HepG2 (cell line): ENCODE results near the gene GTF2E1. TPM values are rescaled to one million over a fixed set of nuclear protein-coding genes. Genes with fewer than 3 reads are reported as not detected.

Experiments used
- JUNB ChIP-seq: sonication (generic); formaldehyde crosslinking; IDR thresholded peaks from 2 replicates; pipeline ENCODE4 v1.8.0; 2022; ENCODE audit warnings: missing genetic modification reagents, mild to moderate bottlenecking, borderline replicate concordance
- MIER3 ChIP-seq: IDR thresholded peaks from 2 replicates; pipeline ENCODE4 v1.6.1; 2016; ENCODE audit warnings: missing compliant biosample characterization, borderline replicate concordance
- MXD1 ChIP-seq: sonication (generic); formaldehyde crosslinking; IDR thresholded peaks from 2 replicates; pipeline ENCODE4 v1.4.0; 2020; ENCODE audit warnings: mild to moderate bottlenecking, missing genetic modification reagents
- PAX8 ChIP-seq: sonication (generic); formaldehyde crosslinking; IDR thresholded peaks from 2 replicates; pipeline ENCODE4 v1.8.0; 2022; ENCODE audit warnings: mild to moderate bottlenecking, missing genetic modification reagents, borderline replicate concordance
- RAD51 ChIP-seq: fragments of 450-650 bp; IDR thresholded peaks from 2 replicates; pipeline ENCODE4 v1.6.1; 2016; ENCODE audit warnings: borderline replicate concordance
- RFX5 ChIP-seq: IDR thresholded peaks from 2 replicates; pipeline ENCODE4 v1.6.1; 2011; ENCODE audit warnings: low read depth, low read length, improper control_type of control experiment
- THYN1 ChIP-seq: sonication (generic); formaldehyde crosslinking; IDR thresholded peaks from 2 replicates; pipeline ENCODE4 v1.8.1; 2023; ENCODE audit warnings: low read depth, mild to moderate bottlenecking, moderate library complexity, missing genetic modification reagents, borderline replicate concordance
- WIZ ChIP-seq: sonication (generic); formaldehyde crosslinking; IDR thresholded peaks from 2 replicates; pipeline ENCODE4 v1.5.1; 2020; ENCODE audit warnings: mild to moderate bottlenecking, missing genetic modification reagents
- YEATS4 ChIP-seq: sonication (generic); formaldehyde crosslinking; IDR thresholded peaks from 2 replicates; pipeline ENCODE4 v1.4.0; 2020; ENCODE audit warnings: missing genetic modification reagents, borderline replicate concordance
- ZNF138 ChIP-seq: sonication (generic); formaldehyde crosslinking; IDR thresholded peaks from 2 replicates; pipeline ENCODE4 v1.5.0; 2020; ENCODE audit warnings: mild to moderate bottlenecking, low read depth, missing genetic modification reagents
- ZNF251 ChIP-seq: sonication (generic); formaldehyde crosslinking; IDR thresholded peaks from 2 replicates; pipeline ENCODE4 v1.9.0; 2021; ENCODE audit warnings: mild to moderate bottlenecking, missing genetic modification reagents
- polyA plus RNA-seq, 8 experiments: library from polyadenylated mRNA; depleted of rRNA in 3 of 8; stranded (reverse) in 7 of 8; unstranded in 1 of 8; fragments of >200 nt; fragmentation: Illumina TruSeq in 4 of 8; extraction: Trizol in 4 of 8; gene quantifications; 2 replicates each; pipeline versions ENCODE4 v1.2.1 to v1.2.3, GENCODE V29; 2011 to 2016; ENCODE audit warnings: low read depth in 4 of 8, missing spikeins in 1 of 8, mixed read lengths in 1 of 8; ENCODE audit not compliant: insufficient read depth in 1 of 8
- total RNA-seq, 5 experiments: library from RNA; depleted of rRNA; stranded (reverse); fragments of >200 nt; fragmentation: Illumina TruSeq; extraction: Trizol; gene quantifications; 2 replicates each; pipeline ENCODE4 v1.2.3, GENCODE V29; 2016; ENCODE audit warnings: low read depth in 1 of 5
- TF ChIP-seq, protein P1 (sequence below): sonication (generic); formaldehyde crosslinking; IDR thresholded peaks from 2 replicates; pipeline ENCODE4 v1.4.0; 2020; ENCODE audit warnings: missing genetic modification reagents, borderline replicate concordance
- TF ChIP-seq, protein P2 (sequence below): sonication (generic); formaldehyde crosslinking; IDR thresholded peaks from 2 replicates; pipeline ENCODE4 v1.4.0; 2020; ENCODE audit warnings: missing genetic modification reagents, borderline replicate concordance
- TF ChIP-seq, protein P3 (sequence below): IDR thresholded peaks from 2 replicates; pipeline ENCODE4 v1.6.1; 2016; ENCODE audit warnings: missing compliant biosample characterization, missing genetic modification reagents, borderline replicate concordance

The GTF2E1 gene
- total and polyA plus RNA-seq, 2 of the 13 experiments (the other 11 are each of a cell fraction or from before 2014, with no cell fraction given) = 7.7 to 21.5 TPM

DNA sequence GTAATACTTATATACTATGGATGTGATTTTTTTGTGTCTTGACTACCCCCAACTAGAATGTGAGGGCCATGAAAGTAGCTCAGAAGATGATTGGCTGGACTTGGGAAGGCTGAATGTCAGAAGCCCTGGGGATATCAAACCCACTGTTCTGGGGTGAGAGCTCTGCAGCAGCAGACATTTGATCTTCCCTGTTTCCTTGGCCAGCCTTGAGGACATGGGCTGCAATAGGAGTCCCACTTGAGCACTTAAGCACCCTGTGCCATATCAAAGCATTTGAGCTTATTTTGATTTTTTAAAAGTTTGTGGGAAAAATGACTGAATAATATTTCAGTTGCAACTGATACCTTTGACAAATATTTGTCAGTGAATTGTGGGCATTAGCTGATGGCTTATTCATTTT lies 21.7 kb downstream of the GTF2E1 start (continued):
- TF ChIP-seq, protein P1, sequence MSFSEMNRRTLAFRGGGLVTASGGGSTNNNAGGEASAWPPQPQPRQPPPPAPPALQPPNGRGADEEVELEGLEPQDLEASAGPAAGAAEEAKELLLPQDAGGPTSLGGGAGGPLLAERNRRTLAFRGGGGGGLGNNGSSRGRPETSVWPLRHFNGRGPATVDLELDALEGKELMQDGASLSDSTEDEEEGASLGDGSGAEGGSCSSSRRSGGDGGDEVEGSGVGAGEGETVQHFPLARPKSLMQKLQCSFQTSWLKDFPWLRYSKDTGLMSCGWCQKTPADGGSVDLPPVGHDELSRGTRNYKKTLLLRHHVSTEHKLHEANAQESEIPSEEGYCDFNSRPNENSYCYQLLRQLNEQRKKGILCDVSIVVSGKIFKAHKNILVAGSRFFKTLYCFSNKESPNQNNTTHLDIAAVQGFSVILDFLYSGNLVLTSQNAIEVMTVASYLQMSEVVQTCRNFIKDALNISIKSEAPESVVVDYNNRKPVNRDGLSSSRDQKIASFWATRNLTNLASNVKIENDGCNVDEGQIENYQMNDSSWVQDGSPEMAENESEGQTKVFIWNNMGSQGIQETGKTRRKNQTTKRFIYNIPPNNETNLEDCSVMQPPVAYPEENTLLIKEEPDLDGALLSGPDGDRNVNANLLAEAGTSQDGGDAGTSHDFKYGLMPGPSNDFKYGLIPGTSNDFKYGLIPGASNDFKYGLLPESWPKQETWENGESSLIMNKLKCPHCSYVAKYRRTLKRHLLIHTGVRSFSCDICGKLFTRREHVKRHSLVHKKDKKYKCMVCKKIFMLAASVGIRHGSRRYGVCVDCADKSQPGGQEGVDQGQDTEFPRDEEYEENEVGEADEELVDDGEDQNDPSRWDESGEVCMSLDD (CRISPR knock-in tag) = no peak
- TF ChIP-seq THYN1 (CRISPR knock-in tag) = no peak
- no peak for TF ChIP-seq PAX8 (CRISPR knock-in tag)
- TF ChIP-seq JUNB (CRISPR knock-in tag) = no peak
- TF ChIP-seq RAD51 = no peak
- TF ChIP-seq RFX5 = no peak
- TF ChIP-seq, protein P2, sequence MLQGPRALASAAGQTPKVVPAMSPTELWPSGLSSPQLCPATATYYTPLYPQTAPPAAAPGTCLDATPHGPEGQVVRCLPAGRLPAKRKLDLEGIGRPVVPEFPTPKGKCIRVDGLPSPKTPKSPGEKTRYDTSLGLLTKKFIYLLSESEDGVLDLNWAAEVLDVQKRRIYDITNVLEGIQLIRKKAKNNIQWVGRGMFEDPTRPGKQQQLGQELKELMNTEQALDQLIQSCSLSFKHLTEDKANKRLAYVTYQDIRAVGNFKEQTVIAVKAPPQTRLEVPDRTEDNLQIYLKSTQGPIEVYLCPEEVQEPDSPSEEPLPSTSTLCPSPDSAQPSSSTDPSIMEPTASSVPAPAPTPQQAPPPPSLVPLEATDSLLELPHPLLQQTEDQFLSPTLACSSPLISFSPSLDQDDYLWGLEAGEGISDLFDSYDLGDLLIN (CRISPR knock-in tag) = no peak
- no peak for TF ChIP-seq YEATS4 (CRISPR knock-in tag)
- no peak for TF ChIP-seq MIER3 (CRISPR knock-in tag)
- TF ChIP-seq ZNF138 (CRISPR knock-in tag) = no peak
- no peak for TF ChIP-seq ZNF251
- TF ChIP-seq, protein P3, sequence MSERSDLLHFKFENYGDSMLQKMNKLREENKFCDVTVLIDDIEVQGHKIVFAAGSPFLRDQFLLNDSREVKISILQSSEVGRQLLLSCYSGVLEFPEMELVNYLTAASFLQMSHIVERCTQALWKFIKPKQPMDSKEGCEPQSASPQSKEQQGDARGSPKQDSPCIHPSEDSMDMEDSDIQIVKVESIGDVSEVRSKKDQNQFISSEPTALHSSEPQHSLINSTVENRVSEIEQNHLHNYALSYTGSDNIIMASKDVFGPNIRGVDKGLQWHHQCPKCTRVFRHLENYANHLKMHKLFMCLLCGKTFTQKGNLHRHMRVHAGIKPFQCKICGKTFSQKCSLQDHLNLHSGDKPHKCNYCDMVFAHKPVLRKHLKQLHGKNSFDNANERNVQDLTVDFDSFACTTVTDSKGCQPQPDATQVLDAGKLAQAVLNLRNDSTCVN (CRISPR knock-in tag) = no peak
- TF ChIP-seq WIZ (CRISPR knock-in tag) = no peak
- no peak for TF ChIP-seq MXD1 (CRISPR knock-in tag)
